GM21526 (cell line): ENCODE measurements around the gene PI4KA.

Experiments
- ATAC-seq: cut with Tn5 transposase; IDR thresholded peaks from one replicate; pipeline ENCODE4 v1.9.1; 2021; ENCODE audit warnings: moderate library complexity; ENCODE audit not compliant: unreplicated experiment, low FRiP score

The PI4KA gene

GRCh38 chr22:20796731-20797130, 61.9 kb downstream of the PI4KA start:
- ATAC-seq = no peak

- no peak for ATAC-seq
Observed at GRCh38 chr22:20794650-20795413, 63.8 kb downstream of the PI4KA start.

GRCh38 chr22:20793748-20794649, 64.6 kb downstream of the PI4KA start:
- no peak for ATAC-seq

- no peak for ATAC-seq
Observed at GRCh38 chr22:20792966-20793728, 65.5 kb downstream of the PI4KA start.

GRCh38 chr22:20792221-20792965, 66.2 kb downstream of the PI4KA start:
- no peak for ATAC-seq

- ATAC-seq = no peak
Observed at GRCh38 chr22:20788627-20789344, 69.8 kb downstream of the PI4KA start.

GRCh38 chr22:20787746-20788626, 70.6 kb downstream of the PI4KA start:
- ATAC-seq = no peak

- ATAC-seq = no peak
Observed at GRCh38 chr22:20787223-20787622, 71.4 kb downstream of the PI4KA start.

GRCh38 chr22:20786536-20786979, 72.1 kb downstream of the PI4KA start:
- ATAC-seq = no peak

GRCh38 chr22:20786048-20786447, 72.6 kb downstream of the PI4KA start:
- no peak for ATAC-seq

- no peak for ATAC-seq
Observed at GRCh38 chr22:20785415-20785814, 73.2 kb downstream of the PI4KA start.

- no peak for ATAC-seq
Observed at GRCh38 chr22:20783844-20784723, 74.5 kb downstream of the PI4KA start.

- ATAC-seq = no peak
Observed at GRCh38 chr22:20783300-20783673, 75.3 kb downstream of the PI4KA start.

GRCh38 chr22:20782596-20783299, 75.9 kb downstream of the PI4KA start:
- ATAC-seq = no peak

- no peak for ATAC-seq
Observed at GRCh38 chr22:20782083-20782482, 76.5 kb downstream of the PI4KA start.

GRCh38 chr22:20781272-20781990, 77.2 kb downstream of the PI4KA start:
- ATAC-seq = no peak

- ATAC-seq = no peak
Observed at GRCh38 chr22:20779818-20780158, 78.8 kb downstream of the PI4KA start.
